HepG2 (cell line): ENCODE results near the gene NRG2. TPM values are rescaled to one million over a fixed set of nuclear protein-coding genes. Genes with fewer than 3 reads are reported as not detected.

Experiments
- ATAC-seq: fragments of 200-7000 bp; cut with Tn5 transposase; 3 replicates; pipeline ENCODE4 v1.9.1; 2020; ENCODE audit warnings: mild to moderate bottlenecking, moderate library complexity
- BruUV-seq: library from RNA; stranded (reverse); fragments of 400-500 nt; replicated peaks from 2 replicates; lab custom pipeline; 2021; lab: Mats Ljungman, UMichigan
- CTCF ChIA-PET: fragments of 300-600 bp; formaldehyde crosslinking; extraction: SDS; loops from one replicate; lab custom pipeline; 2021; ENCODE audit warnings: low total read pairs, inconsistent platforms, low intra/inter-chr PET ratio; lab: Yijun Ruan, JAX
- POLR2A ChIA-PET: fragments of 350-600 bp; sonication (Branson Sonifier 250); formaldehyde crosslinking; loops from one replicate; lab custom pipeline; 2020; ENCODE audit warnings: antibody characterized with exemption, inconsistent platforms; lab: Yijun Ruan, JAX
- DNase-seq: peaks from one replicate; pipeline ENCODE4 v3.0.0-alpha.2; 2015; ENCODE audit warnings: low spot score
- FAIRE-seq: peaks from 3 replicates; lab custom pipeline; 2011; peaks lifted over from hg19 to GRCh38; lab: Jason Lieb, UNC
- H2AFZ ChIP-seq: one replicate; pipeline ENCODE4 v1.6.1; 2011; ENCODE audit warnings: low read length, inconsistent platforms
- H3K27ac ChIP-seq: fragments of 300-600 bp; 3 replicates; pipeline ENCODE4 v1.8.0; 2011; ENCODE audit warnings: mixed run types, mild to moderate bottlenecking, mixed read lengths, low read length, inconsistent platforms; ENCODE audit not compliant: insufficient read depth; ENCODE audit errors: extremely low read length
- H3K27me3 ChIP-seq, 2 experiments: fragments of 200-600 bp in 1 of 2; 2 replicates in 1 of 2; 3 replicates in 1 of 2; pipeline versions ENCODE4 v1.6.0 to v1.8.0; 2011; ENCODE audit warnings: low read length in 2 of 2, mild to moderate bottlenecking in 2 of 2, moderate library complexity in 2 of 2, inconsistent platforms in 1 of 2; ENCODE audit not compliant: insufficient read depth in 2 of 2, control insufficient read depth in 1 of 2
- H3K36me3 ChIP-seq, 2 experiments: fragments of 200-600 bp in 1 of 2; replicated peaks in 1 of 2; 2 replicates in 1 of 2; 3 replicates in 1 of 2; pipeline versions ENCODE4 v1.5.1 to v1.8.0; 2011; ENCODE audit warnings: low read length in 2 of 2, inconsistent platforms in 1 of 2; ENCODE audit not compliant: insufficient read depth in 2 of 2, control insufficient read depth in 1 of 2
- H3K4me1 ChIP-seq: 2 replicates; pipeline ENCODE4 v1.5.1; 2012; ENCODE audit warnings: low read length, inconsistent platforms; ENCODE audit not compliant: insufficient read depth
- H3K4me2 ChIP-seq: 2 replicates; pipeline ENCODE4 v1.6.0; 2011; ENCODE audit warnings: low read depth, low read length, inconsistent platforms
- H3K4me3 ChIP-seq, 3 experiments: fragments of 200-600 bp in 1 of 3; sonication (generic), shearing (Covaris generic) in 1 of 3; replicated peaks in 1 of 3; 2 replicates each; pipeline ENCODE4 v1.5.1; 2011 to 2016; ENCODE audit warnings: low read length in 3 of 3, inconsistent platforms in 2 of 3, low read depth in 2 of 3, mild to moderate bottlenecking in 2 of 3, control low read depth in 1 of 3, mixed read lengths in 1 of 3; ENCODE audit not compliant: insufficient read depth in 1 of 3
- H3K79me2 ChIP-seq: one replicate; pipeline ENCODE4 v1.6.1; 2011; ENCODE audit warnings: low read length, inconsistent platforms; ENCODE audit not compliant: insufficient read depth
- H3K9ac ChIP-seq: 2 replicates; pipeline ENCODE4 v1.6.0; 2011; ENCODE audit warnings: mild to moderate bottlenecking, low read depth, low read length, inconsistent platforms; ENCODE audit not compliant: insufficient read depth
- H3K9me3 ChIP-seq: 2 replicates; pipeline ENCODE4 v1.5.1; 2012; ENCODE audit warnings: mild to moderate bottlenecking, low read length
- H4K20me1 ChIP-seq: 2 replicates; pipeline ENCODE4 v1.6.0; 2011; ENCODE audit warnings: inconsistent platforms, mild to moderate bottlenecking, low read length, moderate library complexity; ENCODE audit not compliant: insufficient read depth
- HDAC2 ChIP-seq: sonication (generic); formaldehyde crosslinking; IDR thresholded peaks from 2 replicates; pipeline ENCODE4 v1.4.0; 2020; ENCODE audit warnings: missing genetic modification reagents
- MLX ChIP-seq: IDR thresholded peaks from 2 replicates; pipeline ENCODE4 v1.6.1; 2016
- NR3C1 ChIP-seq: sonication (generic); formaldehyde crosslinking; IDR thresholded peaks from 2 replicates; pipeline ENCODE4 v1.4.0; 2020; ENCODE audit warnings: missing genetic modification reagents
- PAXIP1 ChIP-seq: sonication (generic); formaldehyde crosslinking; conservative IDR thresholded peaks from 2 replicates; pipeline ENCODE4 v1.4.0; 2020; ENCODE audit warnings: mild to moderate bottlenecking, missing genetic modification reagents, moderate library complexity
- PHF8 ChIP-seq: sonication (generic); formaldehyde crosslinking; IDR thresholded peaks from 2 replicates; pipeline ENCODE4 v1.5.0; 2020; ENCODE audit warnings: missing genetic modification reagents
- SIX1 ChIP-seq: sonication (generic); formaldehyde crosslinking; IDR thresholded peaks from 2 replicates; pipeline ENCODE4 v1.4.0; 2020; ENCODE audit warnings: missing genetic modification reagents, borderline replicate concordance
- TMF1 ChIP-seq: sonication (generic); formaldehyde crosslinking; IDR thresholded peaks from 2 replicates; pipeline ENCODE4 v1.8.1; 2022; ENCODE audit warnings: low read depth, missing genetic modification reagents
- ZNF484 ChIP-seq: sonication (generic); formaldehyde crosslinking; IDR thresholded peaks from 2 replicates; pipeline ENCODE4 v1.5.1; 2020; ENCODE audit warnings: mild to moderate bottlenecking, low read depth, missing genetic modification reagents, borderline replicate concordance
- WGBS: methylation state at CpG from one replicate; pipeline ENCODE4 v1.1.6; 2017; ENCODE audit warnings: low lambda C conversion rate; 5-methylcytosine and 5-hydroxymethylcytosine counted together
- in situ Hi-C: cut with HindIII; loops from 2 replicates; pipeline ENCODE4 v1.10.0; 2017; ENCODE audit warnings: low pct_unique_long_range_greater_than_20kb; ENCODE audit not compliant: extremely low pct_ligation_motif_present
- intact Hi-C: fragments of 100-400 bp; cut with micrococcal nuclease; formaldehyde crosslinking; loops from one replicate; pipeline ENCODE4 v1.10.0; 2022; ENCODE audit not compliant: unreplicated experiment
- polyA plus RNA-seq, 8 experiments: library from polyadenylated mRNA; depleted of rRNA in 3 of 8; stranded (reverse) in 7 of 8; unstranded in 1 of 8; fragments of >200 nt; fragmentation: Illumina TruSeq in 4 of 8; extraction: Trizol in 4 of 8; gene quantifications; 2 replicates each; pipeline versions ENCODE4 v1.2.1 to v1.2.3, GENCODE V29; 2011 to 2016; ENCODE audit warnings: low read depth in 4 of 8, missing spikeins in 1 of 8, mixed read lengths in 1 of 8; ENCODE audit not compliant: insufficient read depth in 1 of 8
- total RNA-seq, 5 experiments: library from RNA; depleted of rRNA; stranded (reverse); fragments of >200 nt; fragmentation: Illumina TruSeq; extraction: Trizol; gene quantifications; 2 replicates each; pipeline ENCODE4 v1.2.3, GENCODE V29; 2016; ENCODE audit warnings: low read depth in 1 of 5

The NRG2 gene
- total and polyA plus RNA-seq, 2 of the 13 experiments (the other 11 are each of a cell fraction or from before 2014, with no cell fraction given) = not detected

GRCh38 chr5:139817970-139818369 lies 225.1 kb downstream of the NRG2 start:
- Histone ChIP-seq H3K27me3 (peaks cover 23 to 42% of the 10 kb centered on the region in 2 experiments; a peak in 4 of 5 replicates), H4K20me1 (no peaks in the 10 kb centered on the region), H2AFZ (no peak overlapping the region), H3K4me3 (no peak overlapping the region), H3K27ac (no peak overlapping the region), H3K9me3 (no peaks in the 10 kb centered on the region), H3K4me2 (no peak overlapping the region), H3K9ac (no peak overlapping the region), H3K4me1 (peaks cover 9% of the 10 kb centered on the region; the same call in 1 of the 2 replicates), H3K36me3 (no peaks in the 10 kb centered on the region), H3K79me2 (no peaks in the 10 kb centered on the region)
- no peak for DNase-seq
- ChIA-PET POLR2A (no interaction called here), CTCF (no interaction called here)
- WGBS = 9% methylated on average over 2 of the region's 3 CpGs
- BruUV-seq = no TSS peak
- ATAC-seq = no peak
- intact Hi-C loops (no loop called here), in situ Hi-C loops (no loop called here)
- FAIRE-seq = no peak
- TF ChIP-seq SIX1 (CRISPR knock-in tag) (no peak), HDAC2 (CRISPR knock-in tag) (no peak), TMF1 (no peak), ZNF484 (no peak), PHF8 (CRISPR knock-in tag) (no peak), MLX (CRISPR knock-in tag) (no peak)

GRCh38 chr5:139817362-139817761 lies 225.7 kb downstream of the NRG2 start:
- TF ChIP-seq NR3C1 (CRISPR knock-in tag) (no peak), PAXIP1 (CRISPR knock-in tag) (no peak)
- peaks cover 25 to 47% of the 10 kb centered on the region in 2 experiments; a peak in 4 of 5 replicates for H3K27me3 ChIP-seq
- H3K4me1 ChIP-seq = peaks cover 9% of the 10 kb centered on the region; the same call in 1 of the 2 replicates
- no peaks in the 10 kb centered on the region for H4K20me1 ChIP-seq
- ATAC-seq (no peak), FAIRE-seq (no peak), DNase-seq (no peak)
- no peak overlapping the region for H3K4me3 ChIP-seq
- no peak overlapping the region for H3K9ac ChIP-seq
- POLR2A ChIA-PET = no interaction called here
- no peak overlapping the region for H2AFZ ChIP-seq
- no TSS peak for BruUV-seq
- H3K9me3 ChIP-seq = no peaks in the 10 kb centered on the region
- H3K27ac ChIP-seq = no peak overlapping the region
- in situ Hi-C loops = no loop called here
- CTCF ChIA-PET = no interaction called here
- H3K36me3 ChIP-seq = no peaks in the 10 kb centered on the region
- H3K79me2 ChIP-seq = no peaks in the 10 kb centered on the region
- intact Hi-C loops = no loop called here
- no peak overlapping the region for H3K4me2 ChIP-seq
- 0% methylated on average over 4 of the region's 8 CpGs for WGBS
